KBM-7 (cell line): ENCODE measurements around the gene SLC13A3.

Source experiments
- DNase-seq: peaks from one replicate; pipeline ENCODE4 v3.0.0-alpha.2; 2015
- in situ Hi-C: fragments of 300-500 bp; cut with MboI; formaldehyde crosslinking; loops from 2 replicates; pipeline ENCODE4 v1.14.3; 2020; ENCODE audit warnings: low sequenced_read_pairs, low pct_unique_long_range_greater_than_20kb, mixed read lengths

Gene SLC13A3

GRCh38 chr20:46622165-46622564 is 29.1 kb downstream of the SLC13A3 start:
- in situ Hi-C loops, result no loop called here

GRCh38 chr20:46621492-46621891 is 29.8 kb downstream of the SLC13A3 start:
- no peak for DNase-seq
- in situ Hi-C loops, result no loop called here

More at GRCh38 chr20:46622165-46622564, 29.1 kb downstream of the SLC13A3 start:
- no peak for DNase-seq

- in situ Hi-C loops, result no loop called here
- DNase-seq, result no peak
These were observed 31.8 kb downstream of the SLC13A3 start for GRCh38 chr20:46619445-46619844.

- DNase-seq, result no peak
- in situ Hi-C loops, result no loop called here
These were observed 32.8 kb downstream of the SLC13A3 start for GRCh38 chr20:46618316-46619100.

GRCh38 chr20:46614503-46614902 is 36.8 kb downstream of the SLC13A3 start:
- in situ Hi-C loops, result no loop called here
- DNase-seq, result no peak

GRCh38 chr20:46610145-46610544 is 41.1 kb downstream of the SLC13A3 start:
- in situ Hi-C loops, result no loop called here
- DNase-seq, result no peak

- DNase-seq, result no peak
- in situ Hi-C loops, result no loop called here
These were observed 42.2 kb downstream of the SLC13A3 start for GRCh38 chr20:46609043-46609442.

GRCh38 chr20:46607849-46608497 is 43.3 kb downstream of the SLC13A3 start:
- no peak for DNase-seq
- in situ Hi-C loops, result no loop called here

- no peak for DNase-seq
- in situ Hi-C loops, result no loop called here
These were observed 43.9 kb downstream of the SLC13A3 start for GRCh38 chr20:46607191-46607848.

GRCh38 chr20:46606817-46607190 is 44.5 kb downstream of the SLC13A3 start:
- DNase-seq, result no peak
- in situ Hi-C loops, result no loop called here

- in situ Hi-C loops, result no loop called here
- DNase-seq, result no peak
These were observed 45.1 kb downstream of the SLC13A3 start for GRCh38 chr20:46605978-46606816.

- DNase-seq, result no peak
- in situ Hi-C loops, result no loop called here
These were observed 46.1 kb downstream of the SLC13A3 start for GRCh38 chr20:46605181-46605580.

GRCh38 chr20:46604551-46605133 is 46.6 kb downstream of the SLC13A3 start:
- DNase-seq, result no peak
- in situ Hi-C loops, result no loop called here

- in situ Hi-C loops, result no loop called here
- DNase-seq, result no peak
These were observed 48.8 kb downstream of the SLC13A3 start for GRCh38 chr20:46602429-46602828.

- no peak for DNase-seq
- in situ Hi-C loops, result no loop called here
These were observed 49.6 kb downstream of the SLC13A3 start for GRCh38 chr20:46601603-46602122.

- in situ Hi-C loops, result no loop called here
- no peak for DNase-seq
These were observed 50.9 kb downstream of the SLC13A3 start for GRCh38 chr20:46600286-46600752.

GRCh38 chr20:46599227-46599987 is 51.9 kb downstream of the SLC13A3 start:
- in situ Hi-C loops, result no loop called here
- DNase-seq, result no peak

- in situ Hi-C loops, result no loop called here
- DNase-seq, result no peak
These were observed 55.3 kb downstream of the SLC13A3 start for GRCh38 chr20:46595933-46596332.
